Smooth muscle cell (in vitro differentiated cells): Measurements from ENCODE around the gene PRSS8. TPM values are rescaled to one million over a fixed set of nuclear protein-coding genes. Genes with fewer than 3 reads are reported as not detected.

ENCODE experiments used
- DNase-seq: peaks from one replicate; lab custom pipeline; 2025; ENCODE audit not compliant: unreplicated experiment; lab: John Stamatoyannopoulos, UW
- H2AFZ ChIP-seq: fragments of 200-600 bp; sonication (generic); 2 replicates; pipeline ENCODE4 v1.6.0; 2016; ENCODE audit warnings: antibody characterized with exemption, low read depth, mild to moderate bottlenecking
- H3F3A ChIP-seq: fragments of 200-600 bp; sonication (generic); 2 replicates; pipeline ENCODE4 v1.6.0; 2017; ENCODE audit warnings: antibody characterized with exemption, low read depth
- H3K27ac ChIP-seq: fragments of 200-600 bp; sonication (generic); 2 replicates; pipeline ENCODE4 v1.5.1; 2016; ENCODE audit warnings: low read depth, mild to moderate bottlenecking
- H3K27me3 ChIP-seq: fragments of 200-600 bp; sonication (generic); 2 replicates; pipeline ENCODE4 v1.6.1; 2016; ENCODE audit warnings: low read depth, mild to moderate bottlenecking
- H3K36me3 ChIP-seq: fragments of 200-600 bp; sonication (generic); 2 replicates; pipeline ENCODE4 v1.5.1; 2016; ENCODE audit warnings: low read depth
- H3K4me1 ChIP-seq: fragments of 200-600 bp; sonication (generic); 2 replicates; pipeline ENCODE4 v1.5.1; 2016; ENCODE audit warnings: low read depth
- H3K4me2 ChIP-seq: fragments of 200-600 bp; sonication (generic); 2 replicates; pipeline ENCODE4 v1.6.0; 2016; ENCODE audit warnings: mild to moderate bottlenecking
- H3K4me3 ChIP-seq: fragments of 200-600 bp; sonication (generic); 2 replicates; pipeline ENCODE4 v1.5.1; 2016; ENCODE audit warnings: mild to moderate bottlenecking
- H3K79me2 ChIP-seq: fragments of 200-600 bp; sonication (generic); 2 replicates; pipeline ENCODE4 v1.6.0; 2016; ENCODE audit warnings: low read depth, mild to moderate bottlenecking
- H3K9ac ChIP-seq: fragments of 200-600 bp; sonication (generic); 2 replicates; pipeline ENCODE4 v1.6.0; 2016; ENCODE audit warnings: low read depth
- H3K9me3 ChIP-seq: fragments of 200-600 bp; sonication (generic); replicated peaks from 2 replicates; pipeline ENCODE4 v1.5.1; 2016; ENCODE audit warnings: low read depth
- H4K20me1 ChIP-seq: fragments of 200-600 bp; sonication (generic); 2 replicates; pipeline ENCODE4 v1.6.0; 2016; ENCODE audit warnings: low read depth
- WGBS: methylation state at CpG from one replicate; pipeline ENCODE4 v1.1.7; 2016; ENCODE audit warnings: low lambda C conversion rate; 5-methylcytosine and 5-hydroxymethylcytosine counted together
- polyA plus RNA-seq: library from polyadenylated mRNA; unstranded; fragments of >200 nt; fragmentation: Nextera tagmentation; extraction: Ambion mirVana; gene quantifications from 2 replicates; pipeline ENCODE4 v1.2.1, GENCODE V29; 2016
- total RNA-seq: library from RNA; depleted of rRNA; stranded (reverse); fragments of >200 nt; gene quantifications from 2 replicates; pipeline ENCODE4 v1.2.3, GENCODE V29; 2014
- TF ChIP-seq, protein P1 (sequence below): fragments of 200-600 bp; sonication (generic); IDR thresholded peaks from 2 replicates; pipeline ENCODE4 v1.5.1; 2017; ENCODE audit warnings: borderline replicate concordance, mild to moderate bottlenecking, antibody characterized with exemption; ENCODE audit not compliant: insufficient read depth, poor library complexity, severe bottlenecking

PRSS8 gene
- total and polyA plus RNA-seq, 2 experiments from 2014 or later: 13.9 to 17.3 TPM

DNA sequence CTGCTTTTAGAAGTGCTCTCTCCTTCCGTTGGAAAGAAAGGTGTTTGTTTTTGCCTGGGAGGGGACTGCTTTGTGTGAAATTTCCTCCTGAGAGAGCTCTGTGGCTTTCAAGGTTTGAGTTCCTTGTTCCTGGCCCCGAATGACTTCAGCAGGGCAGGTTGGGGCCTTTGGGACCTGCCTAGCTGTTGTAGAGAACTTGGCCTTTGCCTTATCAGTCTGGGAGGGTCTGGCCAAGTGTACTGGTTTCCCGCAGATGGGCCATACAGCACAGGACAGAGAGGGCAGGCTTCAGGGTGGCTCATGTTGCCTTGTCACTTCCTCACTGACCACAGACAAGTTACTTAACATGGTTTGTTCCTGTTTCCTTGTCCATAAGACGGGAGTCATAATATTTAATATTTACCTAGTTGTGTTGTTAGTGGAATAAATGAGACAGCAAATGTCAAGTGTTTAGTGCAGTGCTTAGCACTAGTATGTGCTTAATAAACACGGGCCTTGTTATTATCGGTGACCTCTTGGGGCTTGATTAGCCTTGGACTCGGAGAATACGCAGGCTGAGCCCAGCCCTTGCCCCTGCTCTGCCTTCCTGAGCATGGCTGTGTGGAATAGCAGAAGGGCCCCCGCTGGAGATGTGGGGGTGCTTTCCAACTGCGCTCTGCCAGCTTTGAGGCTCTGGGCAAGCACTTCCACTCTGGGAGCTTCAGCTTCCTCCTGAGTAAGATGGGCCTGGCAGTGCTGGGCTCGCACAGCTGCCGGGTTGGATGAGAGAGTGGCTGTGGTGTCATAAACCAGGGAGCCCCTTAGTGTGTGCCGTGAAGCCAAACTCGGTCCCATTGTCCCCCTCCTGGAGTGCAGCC is 6.6 kb downstream of the PRSS8 start:
- Histone ChIP-seq H3K4me3 (no peak overlapping the region), H3K27me3 (no peaks in the 10 kb centered on the region), H3K9me3 (no peaks in the 10 kb centered on the region), H3K4me1 (peaks cover 2% of the 10 kb centered on the region), H3K79me2 (no peaks in the 10 kb centered on the region), H4K20me1 (no peaks in the 10 kb centered on the region), H3K4me2 (no peak overlapping the region), H3K9ac (no peak overlapping the region), H3F3A (no peaks in the 10 kb centered on the region), H3K27ac (no peak overlapping the region), H2AFZ (no peak overlapping the region), H3K36me3 (no peaks in the 10 kb centered on the region)
- DNase-seq: no peak
- 93% methylated on average over 14 of the region's 14 CpGs for WGBS
- TF ChIP-seq, protein P1, sequence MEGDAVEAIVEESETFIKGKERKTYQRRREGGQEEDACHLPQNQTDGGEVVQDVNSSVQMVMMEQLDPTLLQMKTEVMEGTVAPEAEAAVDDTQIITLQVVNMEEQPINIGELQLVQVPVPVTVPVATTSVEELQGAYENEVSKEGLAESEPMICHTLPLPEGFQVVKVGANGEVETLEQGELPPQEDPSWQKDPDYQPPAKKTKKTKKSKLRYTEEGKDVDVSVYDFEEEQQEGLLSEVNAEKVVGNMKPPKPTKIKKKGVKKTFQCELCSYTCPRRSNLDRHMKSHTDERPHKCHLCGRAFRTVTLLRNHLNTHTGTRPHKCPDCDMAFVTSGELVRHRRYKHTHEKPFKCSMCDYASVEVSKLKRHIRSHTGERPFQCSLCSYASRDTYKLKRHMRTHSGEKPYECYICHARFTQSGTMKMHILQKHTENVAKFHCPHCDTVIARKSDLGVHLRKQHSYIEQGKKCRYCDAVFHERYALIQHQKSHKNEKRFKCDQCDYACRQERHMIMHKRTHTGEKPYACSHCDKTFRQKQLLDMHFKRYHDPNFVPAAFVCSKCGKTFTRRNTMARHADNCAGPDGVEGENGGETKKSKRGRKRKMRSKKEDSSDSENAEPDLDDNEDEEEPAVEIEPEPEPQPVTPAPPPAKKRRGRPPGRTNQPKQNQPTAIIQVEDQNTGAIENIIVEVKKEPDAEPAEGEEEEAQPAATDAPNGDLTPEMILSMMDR: no peak

DNA sequence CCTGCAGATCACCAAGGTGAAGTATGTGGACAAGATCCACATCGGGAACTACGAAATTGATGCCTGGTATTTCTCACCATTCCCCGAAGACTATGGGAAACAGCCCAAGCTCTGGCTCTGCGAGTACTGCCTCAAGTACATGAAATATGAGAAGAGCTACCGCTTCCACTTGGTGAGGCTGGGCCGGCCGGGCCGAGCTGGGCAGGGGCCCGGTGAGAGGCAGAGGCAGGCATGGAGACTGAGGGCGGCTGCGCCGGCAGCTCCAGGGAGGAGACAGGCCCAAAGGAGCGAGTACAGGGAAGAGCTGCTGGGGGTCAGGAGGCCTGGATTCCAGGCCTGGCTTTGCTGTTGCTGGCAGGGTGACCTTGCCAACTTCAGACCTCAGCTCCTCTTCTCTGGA is 8.3 kb downstream of the PRSS8 start:
- no peak overlapping the region for H3K27ac ChIP-seq
- no peak for DNase-seq
- H4K20me1 ChIP-seq: no peaks in the 10 kb centered on the region
- H3K9ac ChIP-seq: no peak overlapping the region
- no peaks in the 10 kb centered on the region for H3K27me3 ChIP-seq
- no peaks in the 10 kb centered on the region for H3F3A ChIP-seq
- WGBS: 96% methylated on average over 13 of the region's 13 CpGs
- TF ChIP-seq, protein P1: no peak
- no peak overlapping the region for H3K4me3 ChIP-seq
- H3K9me3 ChIP-seq: no peaks in the 10 kb centered on the region
- H2AFZ ChIP-seq: no peak overlapping the region
- H3K4me2 ChIP-seq: no peak overlapping the region
- no peaks in the 10 kb centered on the region for H3K36me3 ChIP-seq
- no peaks in the 10 kb centered on the region for H3K79me2 ChIP-seq
- H3K4me1 ChIP-seq: no peaks in the 10 kb centered on the region

DNA sequence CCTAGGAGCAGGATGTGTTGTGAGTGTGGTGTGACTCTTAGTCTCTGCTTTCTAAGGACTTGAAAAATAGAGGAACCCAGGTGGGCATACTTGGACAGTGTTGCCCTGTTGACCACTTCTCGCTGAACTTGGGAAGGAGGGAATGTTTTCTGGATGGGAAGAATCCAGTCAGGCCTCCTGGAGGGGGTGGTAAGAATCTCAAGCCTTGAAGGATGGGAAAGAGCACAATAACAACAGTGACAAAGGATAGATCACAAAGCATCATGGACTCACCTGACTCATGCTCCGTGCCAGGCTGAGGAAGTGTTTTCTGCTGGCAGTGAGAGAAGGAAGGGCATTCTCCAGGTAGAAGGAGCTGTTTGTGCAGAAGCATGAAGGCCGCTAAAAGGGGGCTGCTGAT is 9.7 kb downstream of the PRSS8 start:
- H3K27ac ChIP-seq: no peak overlapping the region
- no peaks in the 10 kb centered on the region for H3K4me1 ChIP-seq
- H3K9me3 ChIP-seq: no peaks in the 10 kb centered on the region
- no peaks in the 10 kb centered on the region for H4K20me1 ChIP-seq
- H3K27me3 ChIP-seq: no peaks in the 10 kb centered on the region
- no peaks in the 10 kb centered on the region for H3K79me2 ChIP-seq
- no peak for DNase-seq
- H3K4me2 ChIP-seq: no peak overlapping the region
- TF ChIP-seq, protein P1: no peak
- no peak overlapping the region for H3K4me3 ChIP-seq
- no peaks in the 10 kb centered on the region for H3K36me3 ChIP-seq
- H3F3A ChIP-seq: no peaks in the 10 kb centered on the region
- H3K9ac ChIP-seq: no peak overlapping the region
- WGBS: 99% methylated on average over 3 of the region's 3 CpGs
- H2AFZ ChIP-seq: no peak overlapping the region

DNA sequence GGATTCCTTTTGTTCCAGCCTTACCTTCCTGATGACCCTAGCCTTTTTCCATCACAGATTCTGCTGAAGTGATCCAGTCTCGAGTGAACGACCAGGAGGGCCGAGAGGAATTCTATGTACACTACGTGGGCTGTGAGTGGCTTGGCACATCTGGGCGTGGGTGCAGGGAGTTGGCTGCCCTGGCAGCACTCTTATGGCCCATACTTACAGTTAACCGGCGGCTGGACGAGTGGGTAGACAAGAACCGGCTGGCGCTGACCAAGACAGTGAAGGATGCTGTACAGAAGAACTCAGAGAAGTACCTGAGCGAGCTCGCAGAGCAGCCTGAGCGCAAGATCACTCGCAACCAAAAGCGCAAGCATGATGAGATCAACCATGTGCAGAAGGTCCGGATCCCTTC is 15.4 kb downstream of the PRSS8 start:
- Histone ChIP-seq H3K79me2 (peaks cover 22% of the 10 kb centered on the region), H2AFZ (no peak overlapping the region), H3K9ac (no peak overlapping the region), H3K27me3 (no peaks in the 10 kb centered on the region), H3K4me1 (no peaks in the 10 kb centered on the region), H3K36me3 (no peaks in the 10 kb centered on the region), H4K20me1 (no peaks in the 10 kb centered on the region), H3K27ac (no peak overlapping the region), H3K4me2 (no peak overlapping the region), H3F3A (peaks cover 18% of the 10 kb centered on the region), H3K9me3 (no peaks in the 10 kb centered on the region), H3K4me3 (no peak overlapping the region)
- WGBS: 100% methylated on average over 14 of the region's 16 CpGs
- DNase-seq: no peak
- TF ChIP-seq, protein P1: no peak
